Spleen (tissue), 11 donors: ENCODE data around the gene RHBDL3. TPM values are rescaled to one million over a fixed set of nuclear protein-coding genes. Genes with fewer than 3 reads are reported as not detected.
"Not testable (repeated sequence)": the region's sequence is repeated elsewhere in the genome, so short reads cannot be mapped to it uniquely, and the experiment has no call there.

Source experiments
- DNase-seq: peaks from one replicate; pipeline ENCODE4 v3.0.0-alpha.2; 2020
- H3K27ac ChIP-seq, 8 donors: fragments of 200-600 bp; sonication (generic) in 7 of 8; 1 replicate in 4 of 8; 2 replicates in 4 of 8; pipeline versions ENCODE4 v1.5.0 to v1.8.0; 2016 to 2021; ENCODE audit warnings: inconsistent platforms in 4 of 8, mild to moderate bottlenecking in 4 of 8, moderate library complexity in 1 of 8
- H3K27me3 ChIP-seq, 7 donors: fragments of 200-600 bp; sonication (generic) in 6 of 7; replicated peaks in 1 of 7; 1 replicate in 4 of 7; 2 replicates in 3 of 7; pipeline versions ENCODE4 v1.5.0 to v1.8.0; 2016 to 2021; ENCODE audit warnings: inconsistent platforms in 3 of 7, mild to moderate bottlenecking in 1 of 7
- H3K36me3 ChIP-seq, 6 donors: fragments of 200-600 bp; sonication (generic) in 5 of 6; 1 replicate in 4 of 6; 2 replicates in 2 of 6; pipeline versions ENCODE4 v1.5.0 to v1.8.0; 2016 to 2021; ENCODE audit warnings: inconsistent platforms in 2 of 6
- H3K4me1 ChIP-seq, 6 donors: fragments of 200-600 bp; sonication (generic) in 5 of 6; 1 replicate in 3 of 6; 2 replicates in 3 of 6; pipeline versions ENCODE4 v1.5.0 to v1.8.0; 2016 to 2021; ENCODE audit warnings: inconsistent platforms in 3 of 6
- H3K4me3 ChIP-seq, 8 donors: fragments of 200-600 bp; sonication (generic) in 7 of 8; 1 replicate in 4 of 8; 2 replicates in 4 of 8; pipeline versions ENCODE4 v1.5.0 to v1.8.0; 2016 to 2021; ENCODE audit warnings: inconsistent platforms in 4 of 8, mild to moderate bottlenecking in 4 of 8, moderate library complexity in 2 of 8
- H3K9me3 ChIP-seq, 8 donors: fragments of 200-600 bp; sonication (generic) in 7 of 8; 1 replicate in 4 of 8; 2 replicates in 4 of 8; pipeline versions ENCODE4 v1.5.0 to v1.8.0; 2016 to 2021; ENCODE audit warnings: inconsistent platforms in 4 of 8
- CTCF ChIP-seq, 11 experiments: fragments of 200-600 bp in 7 of 11; fragments of 450-650 bp in 4 of 11; sonication (generic) in 4 of 11; IDR thresholded peaks in 8 of 11; conservative IDR thresholded peaks in 3 of 11; 1 replicate in 7 of 11; 2 replicates in 4 of 11; pipeline versions ENCODE4 v1.4.0 to v1.8.0; 2016 to 2021; ENCODE audit warnings: antibody characterized with exemption in 11 of 11, inconsistent platforms in 4 of 11, mild to moderate bottlenecking in 1 of 11
- POLR2A ChIP-seq, 3 donors: fragments of 450-650 bp; IDR thresholded peaks; one replicate each; pipeline ENCODE4 v1.5.1; 2017; ENCODE audit warnings: antibody characterized with exemption in 3 of 3, mild to moderate bottlenecking in 1 of 3
- POLR2AphosphoS5 ChIP-seq, 3 donors: sonication (generic); formaldehyde crosslinking; IDR thresholded peaks; one replicate each; pipeline ENCODE4 v1.5.1; 2017; ENCODE audit warnings: antibody characterized with exemption in 3 of 3
- WGBS, 5 donors: extraction: QIAGEN DNeasy Blood & Tissue Kit in 3 of 5; methylation state at CpG; one replicate each; pipeline versions ENCODE4 v1.1.5 to v1.1.7; 2013 to 2018; 5-methylcytosine and 5-hydroxymethylcytosine counted together
- intact Hi-C: fragments of 100-400 bp; cut with DNase I; formaldehyde crosslinking; loops from one replicate; pipeline ENCODE4 v1.15.0; 2023; ENCODE audit warnings: low total_unique reads
- polyA plus RNA-seq, 3 donors: library from polyadenylated mRNA; stranded (reverse); fragments of 200-250 nt; gene quantifications; one replicate each; pipeline ENCODE4 v1.2.1, GENCODE V29; 2013
- total RNA-seq, 7 donors: library from RNA; depleted of rRNA in 3 of 7; stranded (reverse); fragments of >200 nt in 3 of 7; fragmentation: NEBNext Ultra II Directional in 4 of 7; extraction: Animal tissue kit (Norgen Biotek cat#: 25700) in 4 of 7; gene quantifications; one replicate each; pipeline versions ENCODE4 v1.1.0 to v1.2.1, GENCODE V29; 2016 to 2021
- donor health status: healthy with polysubstance abuse.
- donor health status: DM: no; HTN: no; CAD: no; lungs with moderate emphysema.
- donor health status: DM: no; HTN: no; CAD: no.
- donor health status: Bipolar disorder and iron deficiency.
- donor health status: healthy.
- donor health status: DM: no; HTN: no; CAD: no.
- donor health status: DM: yes; HTN: yes; CAD: no.

RHBDL3 gene
- total and polyA plus RNA-seq, 10 donors = 0.06 to 0.72 (median 0.25) TPM; not detected in 3

DNA sequence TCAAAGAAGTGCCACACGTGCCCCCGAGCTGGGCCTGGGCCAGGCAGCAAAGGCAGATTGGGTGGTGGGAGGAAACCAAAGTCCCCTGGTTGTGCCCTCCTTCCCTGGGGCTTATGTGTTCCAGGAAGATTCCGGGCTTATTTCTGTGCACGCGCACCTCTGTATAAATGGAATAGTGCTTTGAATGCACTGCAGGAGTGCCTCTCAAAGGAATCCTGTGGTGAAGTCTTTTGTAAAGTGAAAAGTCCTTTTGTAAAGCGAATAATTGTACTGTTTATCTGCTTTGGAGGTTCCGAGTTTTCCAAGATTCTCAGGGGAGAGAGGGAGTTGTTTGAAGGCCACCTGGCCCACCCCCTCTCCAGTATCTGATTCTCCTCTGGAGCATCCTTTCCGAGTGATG is 49.5 kb downstream of the RHBDL3 start:
- H3K4me3 ChIP-seq = no peak overlapping the region
- H3K9me3 ChIP-seq = no peaks in the 10 kb centered on the region
- H3K4me1 ChIP-seq = peaks cover 0 to 17% (median 10%) of the 10 kb centered on the region in 6 donors
- 84 to 93% (median 87%) methylated on average over 8 of the region's 8 CpGs for WGBS, 5 donors
- H3K36me3 ChIP-seq = no peaks in the 10 kb centered on the region
- H3K27me3 ChIP-seq = no peaks in the 10 kb centered on the region
- TF ChIP-seq POLR2AphosphoS5 (IDR thresholded peaks at IDR 0.05) (no peak), POLR2A (IDR thresholded peaks at IDR 0.05) (no peak), CTCF (IDR thresholded peaks at IDR 0.05 in 8 of 11, conservative IDR thresholded peaks at IDR 0.05 in 3 of 11) (no peak)
- no peak overlapping the region for H3K27ac ChIP-seq
- no peak for DNase-seq
- intact Hi-C loops = loop anchor here (10.0 kb wide), 1 partner anchor 60 kb away; no protein-coding TSS in a partner anchor

- H3K4me1 ChIP-seq = peaks cover 0 to 18% (median 10%) of the 10 kb centered on the region in 6 donors
- not testable (repeated sequence) for H3K27ac ChIP-seq, H3K9me3 ChIP-seq, H3K4me3 ChIP-seq, DNase-seq, H3K27me3 ChIP-seq, H3K36me3 ChIP-seq
- WGBS, 5 donors = 91 to 98% (median 94%) methylated on average over 5 of the region's 5 CpGs
- intact Hi-C loops = loop anchor here (10.0 kb wide), 1 partner anchor 62 kb away; no protein-coding TSS in a partner anchor
Measured at GRCh38 chr17:32316653-32317052, 51.0 kb downstream of the RHBDL3 start.

DNA sequence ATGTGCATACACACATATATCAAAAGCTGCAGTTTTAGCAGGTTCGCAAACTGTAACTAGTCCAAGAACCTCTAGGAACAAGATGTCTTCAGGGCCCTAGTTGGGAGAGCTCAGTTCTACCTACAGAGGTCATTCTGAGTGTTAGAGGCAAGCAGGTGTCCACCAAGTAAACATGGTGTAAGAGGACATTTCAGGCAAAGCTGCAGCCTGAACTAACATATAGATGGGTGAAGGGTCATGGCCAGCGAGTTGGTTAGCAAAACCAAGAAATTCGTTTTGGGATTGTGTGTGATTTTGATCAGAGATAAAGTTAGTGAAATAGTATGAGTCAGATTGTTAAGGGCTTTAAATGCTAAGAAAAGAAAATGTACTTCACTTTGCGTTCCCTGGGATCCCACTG is 51.7 kb downstream of the RHBDL3 start:
- H3K27ac ChIP-seq = no peak overlapping the region
- DNase-seq = no peak
- no peaks in the 10 kb centered on the region for H3K27me3 ChIP-seq
- intact Hi-C loops = loop anchor here (10.0 kb wide), 1 partner anchor 63 kb away; no protein-coding TSS in a partner anchor
- no peaks in the 10 kb centered on the region for H3K36me3 ChIP-seq
- no peak overlapping the region for H3K4me3 ChIP-seq
- TF ChIP-seq CTCF (IDR thresholded peaks at IDR 0.05 in 8 of 11, conservative IDR thresholded peaks at IDR 0.05 in 3 of 11) (no peak), POLR2A (IDR thresholded peaks at IDR 0.05) (no peak)
- peaks cover 0 to 18% (median 10%) of the 10 kb centered on the region in 6 donors for H3K4me1 ChIP-seq
- no peaks in the 10 kb centered on the region for H3K9me3 ChIP-seq
- 80 to 89% (median 84%) methylated on average over 4 of the region's 4 CpGs for WGBS, 5 donors

- Histone ChIP-seq H3K4me1 (peaks cover 0 to 18% (median 10%) of the 10 kb centered on the region in 6 donors), H3K27ac (no peak overlapping the region), H3K36me3 (no peaks in the 10 kb centered on the region), H3K27me3 (no peaks in the 10 kb centered on the region), H3K4me3 (no peak overlapping the region), H3K9me3 (no peaks in the 10 kb centered on the region)
- DNase-seq = no peak
- 91 to 98% (median 94%) methylated on average over 8 of the region's 8 CpGs for WGBS, 5 donors
- intact Hi-C loops = loop anchor here (10.0 kb wide), 1 partner anchor 63 kb away; no protein-coding TSS in a partner anchor
- no peak for TF ChIP-seq CTCF (IDR thresholded peaks at IDR 0.05 in 8 of 11, conservative IDR thresholded peaks at IDR 0.05 in 3 of 11)
- TF ChIP-seq POLR2AphosphoS5 (IDR thresholded peaks at IDR 0.05) = no peak
- no peak for TF ChIP-seq POLR2A (IDR thresholded peaks at IDR 0.05)
Measured at GRCh38 chr17:32318071-32318470, 52.4 kb downstream of the RHBDL3 start.

DNA sequence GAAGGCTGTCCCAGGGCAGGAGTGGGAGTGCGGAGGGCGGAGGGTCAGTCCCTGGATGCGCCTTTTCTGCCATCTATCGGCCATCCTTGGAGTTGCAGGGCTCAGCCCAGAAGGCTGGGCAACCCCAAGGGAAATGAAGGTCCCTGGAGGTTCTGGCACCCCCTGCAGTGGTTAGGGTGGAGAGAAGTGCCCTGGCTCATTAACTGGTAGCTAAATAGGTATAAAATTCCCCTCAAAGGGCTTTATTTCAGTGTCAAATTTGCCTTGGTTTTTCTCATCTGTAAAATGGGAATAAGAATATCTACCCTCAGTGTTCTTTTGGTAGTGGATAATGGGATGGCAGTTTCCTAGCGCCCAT is 53.9 kb downstream of the RHBDL3 start:
- H3K27me3 ChIP-seq = no peaks in the 10 kb centered on the region
- no peaks in the 10 kb centered on the region for H3K9me3 ChIP-seq
- peaks cover 0 to 31% (median 20%) of the 10 kb centered on the region in 6 donors for H3K4me1 ChIP-seq
- H3K36me3 ChIP-seq = no peaks in the 10 kb centered on the region
- peak; percentile 91 for DNase-seq
- intact Hi-C loops = loop anchor here (10.0 kb wide), 1 partner anchor 65 kb away; no protein-coding TSS in a partner anchor
- no peak overlapping the region for H3K27ac ChIP-seq
- WGBS, 5 donors = 14 to 22% (median 18%) methylated on average over 5 of the region's 5 CpGs
- peak; percentile 89 to 97 (median 96) for TF ChIP-seq CTCF (IDR thresholded peaks at IDR 0.05 in 8 of 11, conservative IDR thresholded peaks at IDR 0.05 in 3 of 11)
- TF ChIP-seq POLR2AphosphoS5 (IDR thresholded peaks at IDR 0.05) = peak; percentile 27 to 40 (median 38)
- no peak for TF ChIP-seq POLR2A (IDR thresholded peaks at IDR 0.05)
- H3K4me3 ChIP-seq = peak overlapping the region in 7 of 8 donors; percentile 11 to 62 (median 30)

- H3K4me1 ChIP-seq = peaks cover 0 to 32% (median 20%) of the 10 kb centered on the region in 6 donors
- 92 to 96% (median 94%) methylated on average over 6 of the region's 6 CpGs for whole genome bisulfite sequencing, 5 donors
- H3K4me3 ChIP-seq, H3K27ac ChIP-seq, H3K27me3 ChIP-seq, intact Hi-C loops, H3K9me3 ChIP-seq, H3K36me3 ChIP-seq: not testable (repeated sequence)
- peak; percentile 12 for DNase-seq
Measured at GRCh38 chr17:32320080-32320479, 54.4 kb downstream of the RHBDL3 start.
